ENCODE measurements around the gene UBE2O. TPM values are rescaled to one million over a fixed set of nuclear protein-coding genes. Genes with fewer than 3 reads are reported as not detected.

Gene UBE2O
- total RNA-seq, 1 donor from 2014 or later: 30.3 TPM

DNA sequence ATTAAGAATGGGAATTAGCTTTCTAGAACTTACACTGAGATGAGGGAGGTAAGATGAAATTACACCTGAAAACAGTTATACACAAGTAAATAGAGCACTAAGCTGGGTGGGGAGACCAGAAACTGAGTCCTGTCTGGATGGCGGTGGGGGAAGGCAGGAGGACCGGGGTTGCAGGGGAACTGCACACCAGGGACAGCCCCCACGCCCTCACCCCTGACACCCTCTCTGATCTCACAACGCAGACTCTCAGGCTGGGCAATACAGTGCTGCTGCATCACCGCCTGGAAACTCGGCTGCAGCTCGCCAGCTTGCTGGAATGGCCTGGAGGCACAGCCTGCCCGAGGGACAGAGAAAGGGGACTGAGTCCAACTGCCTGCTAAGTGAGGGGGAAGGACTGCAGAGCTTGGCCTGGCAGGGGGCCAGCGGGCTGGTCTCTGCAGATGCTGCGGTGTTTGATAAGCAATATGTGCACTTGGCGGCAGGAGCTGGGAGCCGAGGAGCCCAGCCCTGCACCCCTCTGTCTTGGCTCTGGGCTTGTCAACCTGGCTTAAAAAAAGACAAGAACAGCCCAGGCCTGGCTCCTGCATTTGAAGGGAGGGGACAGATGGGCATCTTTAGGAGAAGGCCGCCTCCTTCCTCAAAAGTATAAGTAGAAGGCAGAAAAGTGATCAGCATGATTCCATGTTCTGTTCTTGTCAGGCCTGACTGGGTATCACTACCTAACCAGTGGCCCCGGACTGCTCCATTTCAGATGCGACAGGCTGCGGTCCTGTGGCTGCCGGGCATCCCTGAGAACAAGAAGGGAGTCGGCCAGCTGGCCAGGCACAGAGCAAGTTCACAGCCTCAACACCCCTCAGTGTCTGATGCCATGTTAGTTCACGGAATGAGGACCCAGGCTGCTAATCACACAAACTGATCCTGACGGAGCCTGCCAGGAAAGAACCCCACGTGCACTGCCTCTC is 38.3 kb downstream of the UBE2O start:
- peak; percentile 72 for DNase-seq (ENCODE audit: low spot score)

DNA sequence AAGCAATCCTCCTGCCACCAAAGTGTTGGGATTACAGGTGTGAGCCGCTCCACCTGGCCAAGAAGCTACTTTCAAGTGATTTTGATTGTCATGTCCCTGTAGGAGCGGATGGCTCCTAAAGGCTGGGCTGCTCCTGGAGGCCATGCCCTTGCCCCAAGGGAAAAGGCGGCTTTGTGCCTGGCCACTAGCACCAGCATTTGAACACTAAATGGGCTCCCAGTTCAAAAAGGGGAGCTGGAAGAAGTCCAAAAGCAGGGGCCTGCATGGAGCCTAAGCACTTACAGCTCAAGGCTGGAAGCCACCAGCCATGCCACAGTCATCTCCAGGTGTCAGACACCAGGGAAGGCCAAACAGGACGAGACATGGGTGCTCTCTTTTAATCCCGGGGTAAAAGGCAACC is 41.7 kb downstream of the UBE2O start:
- no peak for DNase-seq (ENCODE audit: low spot score)

DNA sequence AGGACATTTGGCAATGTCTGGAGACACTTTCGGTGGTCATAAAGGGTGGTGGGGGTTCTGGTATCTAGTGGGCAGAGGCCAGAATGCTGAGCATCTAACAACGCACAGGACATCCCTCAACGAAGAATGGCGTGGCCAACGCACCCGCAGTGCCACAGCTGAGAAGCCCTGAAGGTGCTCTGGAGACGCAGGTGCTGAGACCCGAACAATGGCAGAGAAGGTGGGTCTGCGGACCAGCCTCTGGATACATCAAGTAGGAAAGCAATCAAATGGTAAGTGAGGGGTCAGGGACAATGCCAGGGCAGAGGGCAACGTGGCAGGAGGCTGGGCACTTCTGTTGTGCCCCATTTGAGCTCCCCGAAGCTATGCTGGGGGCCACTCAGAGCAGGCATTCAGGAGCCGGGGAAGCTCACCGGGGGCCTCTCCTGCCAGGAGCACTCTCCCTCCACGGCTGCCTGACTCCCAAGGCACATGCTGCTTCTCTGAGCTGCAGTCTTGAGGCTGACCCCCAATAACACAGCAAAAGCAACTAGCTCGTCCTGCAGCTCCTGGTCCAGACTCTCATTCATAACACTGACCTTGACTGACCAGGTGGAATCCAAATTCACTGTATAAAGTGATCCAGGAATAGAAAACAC is 42.5 kb downstream of the UBE2O start:
- DNase-seq (ENCODE audit: low spot score): no peak

DNA sequence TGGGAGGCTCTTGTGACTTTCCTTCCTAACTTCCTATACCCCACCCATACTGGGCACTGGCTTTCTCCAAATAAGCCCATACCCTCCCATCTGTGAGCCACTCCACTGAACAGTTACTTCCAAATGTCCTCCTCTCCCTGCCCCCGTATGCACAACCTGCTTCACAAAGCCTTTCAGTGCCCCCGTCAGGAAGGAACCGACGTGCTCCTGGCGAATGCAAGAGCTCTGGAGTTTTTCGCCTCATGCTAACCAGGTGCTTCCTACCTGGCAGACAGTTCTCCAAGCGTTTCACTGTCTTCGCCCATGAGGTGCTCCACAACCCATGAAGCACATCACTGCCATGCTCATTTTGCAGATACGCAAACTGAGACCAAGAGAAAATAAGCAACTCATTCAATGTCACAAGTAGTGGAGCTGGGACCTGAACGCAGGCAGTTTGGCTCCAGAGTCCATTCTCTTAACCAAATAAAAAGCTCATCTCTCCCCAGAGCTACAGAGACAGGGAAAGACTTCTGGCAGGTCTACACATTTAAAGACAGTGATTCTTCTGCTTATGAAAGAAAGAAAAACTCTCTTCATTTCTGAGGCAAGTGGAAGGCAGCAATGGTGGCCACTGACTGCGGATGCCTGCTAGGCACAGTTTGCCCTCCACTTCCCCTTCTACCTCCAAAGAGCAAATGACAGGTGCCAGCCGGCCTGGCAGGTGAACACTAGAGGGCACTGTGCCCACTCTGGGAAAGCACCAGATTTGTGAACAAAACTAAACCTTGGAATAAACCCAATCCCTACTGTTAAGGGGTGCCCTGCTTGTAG is 44.7 kb downstream of the UBE2O start:
- no peak for DNase-seq (ENCODE audit: low spot score)

DNA sequence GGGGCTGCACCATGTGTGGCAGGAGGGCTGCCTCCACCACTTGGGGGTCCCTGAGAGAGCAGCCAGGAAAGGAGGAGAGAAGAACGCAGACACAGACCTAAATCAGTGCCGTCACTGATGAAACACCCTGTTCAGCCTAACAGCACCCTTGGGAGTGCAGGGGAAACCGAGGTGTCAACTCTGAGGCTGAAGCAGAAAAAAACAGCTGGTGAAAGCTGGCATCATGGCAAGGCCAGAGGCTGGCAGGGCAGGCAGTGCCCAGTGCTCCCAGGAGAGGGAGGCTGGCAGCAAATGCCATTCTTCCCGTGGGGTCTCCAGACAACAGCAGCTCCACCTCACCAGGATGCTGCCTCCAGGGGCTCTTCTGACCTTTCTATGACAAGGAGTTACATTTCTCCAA is 45.4 kb downstream of the UBE2O start:
- no peak for DNase-seq (ENCODE audit: low spot score)

DNA sequence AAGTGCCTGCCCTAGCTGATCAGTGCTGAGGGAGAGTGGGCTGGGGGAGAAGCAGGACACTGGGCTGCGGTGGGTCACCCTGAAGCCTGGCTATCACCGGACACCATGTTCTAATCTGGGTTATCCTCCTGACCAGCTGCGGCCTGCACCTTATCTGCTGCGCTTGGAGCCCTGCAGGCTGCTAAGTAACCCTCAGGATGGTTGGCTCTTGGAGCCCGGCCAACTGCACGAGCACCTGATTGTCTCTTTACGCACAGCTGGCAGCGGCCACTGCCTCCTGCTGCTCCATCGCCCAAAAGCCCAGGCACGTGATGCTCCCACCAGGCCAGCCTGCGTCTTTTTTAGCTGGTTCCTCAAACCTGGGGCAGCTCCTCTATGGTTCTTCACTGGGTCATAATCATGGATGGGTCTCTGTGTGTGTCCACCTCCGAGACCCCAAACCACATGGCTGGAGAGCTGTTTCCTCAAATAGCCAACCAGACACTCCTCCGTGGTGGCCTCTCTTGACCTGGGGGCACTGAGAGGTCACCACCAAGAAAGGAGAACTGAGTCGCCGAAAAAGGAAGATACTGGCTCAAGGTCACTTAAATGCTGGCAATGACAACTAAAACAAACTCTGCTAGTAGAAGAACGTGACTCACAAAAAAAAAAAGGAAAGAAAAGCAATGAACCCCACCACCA is 46.8 kb downstream of the UBE2O start:
- DNase-seq (ENCODE audit: low spot score): no peak

DNA sequence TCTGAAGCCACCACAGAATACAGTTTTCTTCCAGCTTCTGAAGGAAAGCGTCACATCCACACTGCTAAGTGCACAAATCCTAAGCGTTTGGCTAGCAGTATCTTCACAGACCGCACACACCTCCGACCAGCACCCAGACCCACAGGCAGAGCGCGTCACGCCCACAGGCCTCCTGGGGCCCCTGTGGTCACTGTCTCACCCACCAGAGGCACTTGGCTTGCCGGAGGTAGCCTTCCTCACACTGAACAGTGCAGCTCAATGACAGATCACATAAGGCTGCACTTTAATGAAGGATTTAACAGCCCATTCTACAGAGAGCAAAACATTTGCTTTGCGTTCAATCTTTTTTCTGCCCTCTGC is 47.4 kb downstream of the UBE2O start:
- DNase-seq (ENCODE audit: low spot score): no peak

DNA sequence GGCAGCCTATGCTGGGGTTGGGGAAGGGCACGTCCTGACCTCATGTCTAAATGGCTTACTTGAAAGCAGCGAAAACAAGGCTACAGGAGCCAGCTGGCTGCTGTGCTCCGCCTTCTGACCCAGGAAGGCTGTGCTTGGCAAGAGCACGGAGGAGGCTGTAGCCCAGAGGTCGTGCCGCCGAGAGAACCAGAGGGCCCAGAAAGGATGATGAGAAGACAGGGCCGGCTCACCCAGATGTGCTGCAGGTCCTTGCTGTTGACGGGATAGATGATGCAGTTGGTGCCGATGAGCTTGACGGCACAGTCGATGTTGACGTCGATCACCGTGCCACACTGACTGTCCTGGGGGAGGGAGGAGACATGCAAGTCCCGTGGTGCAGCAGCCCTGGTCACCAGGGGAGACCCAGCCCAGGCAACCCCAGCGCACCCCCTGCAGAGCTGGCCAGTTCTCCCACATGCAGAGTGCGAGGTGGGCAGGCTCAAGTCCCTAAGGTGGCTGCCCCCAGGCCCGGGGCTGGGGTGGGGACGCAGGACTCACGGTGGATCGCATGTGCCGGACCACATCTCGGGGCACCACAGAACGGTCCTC is 47.9 kb downstream of the UBE2O start:
- no peak for DNase-seq (ENCODE audit: low spot score)

DNA sequence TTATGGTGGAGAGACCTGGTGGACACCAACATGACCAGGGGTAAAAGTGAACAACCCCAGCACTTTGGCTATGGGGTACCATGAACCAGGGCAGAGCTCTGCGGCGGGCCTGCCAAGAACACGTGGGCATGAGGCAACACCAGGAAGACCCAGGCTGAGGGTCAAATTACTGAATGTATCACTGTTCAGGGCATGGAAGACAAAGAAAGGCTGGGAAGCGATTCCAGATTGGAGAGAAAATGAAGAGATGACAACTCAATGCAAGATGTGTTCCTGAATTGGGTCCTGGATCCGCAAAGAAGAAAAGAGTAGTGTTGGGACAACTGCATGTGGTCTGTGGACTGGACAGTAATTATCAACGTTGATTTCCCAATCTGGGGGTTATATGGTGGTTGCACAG is 48.7 kb downstream of the UBE2O start:
- DNase-seq (ENCODE audit: low spot score): no peak

DNA sequence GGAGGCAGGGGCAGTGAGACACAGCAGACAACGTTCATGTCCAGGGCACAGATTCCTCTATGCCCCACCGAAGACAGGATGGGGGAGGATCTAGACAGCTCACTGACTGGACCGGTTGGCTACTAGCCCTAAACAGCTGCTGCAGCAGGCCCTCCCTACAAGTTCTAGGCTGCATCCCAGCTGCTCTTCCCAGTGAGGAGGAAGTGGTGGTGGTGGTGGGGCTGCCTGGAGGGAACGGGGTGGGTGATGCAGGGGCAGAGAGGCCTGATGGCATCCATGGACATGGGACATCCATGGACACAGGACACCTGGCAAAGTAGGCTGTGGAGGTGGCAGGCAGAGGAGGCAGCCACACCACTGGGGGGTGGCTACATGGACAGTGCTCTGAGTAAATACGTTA is 50.2 kb downstream of the UBE2O start:
- DNase-seq (ENCODE audit: low spot score): no peak

DNA sequence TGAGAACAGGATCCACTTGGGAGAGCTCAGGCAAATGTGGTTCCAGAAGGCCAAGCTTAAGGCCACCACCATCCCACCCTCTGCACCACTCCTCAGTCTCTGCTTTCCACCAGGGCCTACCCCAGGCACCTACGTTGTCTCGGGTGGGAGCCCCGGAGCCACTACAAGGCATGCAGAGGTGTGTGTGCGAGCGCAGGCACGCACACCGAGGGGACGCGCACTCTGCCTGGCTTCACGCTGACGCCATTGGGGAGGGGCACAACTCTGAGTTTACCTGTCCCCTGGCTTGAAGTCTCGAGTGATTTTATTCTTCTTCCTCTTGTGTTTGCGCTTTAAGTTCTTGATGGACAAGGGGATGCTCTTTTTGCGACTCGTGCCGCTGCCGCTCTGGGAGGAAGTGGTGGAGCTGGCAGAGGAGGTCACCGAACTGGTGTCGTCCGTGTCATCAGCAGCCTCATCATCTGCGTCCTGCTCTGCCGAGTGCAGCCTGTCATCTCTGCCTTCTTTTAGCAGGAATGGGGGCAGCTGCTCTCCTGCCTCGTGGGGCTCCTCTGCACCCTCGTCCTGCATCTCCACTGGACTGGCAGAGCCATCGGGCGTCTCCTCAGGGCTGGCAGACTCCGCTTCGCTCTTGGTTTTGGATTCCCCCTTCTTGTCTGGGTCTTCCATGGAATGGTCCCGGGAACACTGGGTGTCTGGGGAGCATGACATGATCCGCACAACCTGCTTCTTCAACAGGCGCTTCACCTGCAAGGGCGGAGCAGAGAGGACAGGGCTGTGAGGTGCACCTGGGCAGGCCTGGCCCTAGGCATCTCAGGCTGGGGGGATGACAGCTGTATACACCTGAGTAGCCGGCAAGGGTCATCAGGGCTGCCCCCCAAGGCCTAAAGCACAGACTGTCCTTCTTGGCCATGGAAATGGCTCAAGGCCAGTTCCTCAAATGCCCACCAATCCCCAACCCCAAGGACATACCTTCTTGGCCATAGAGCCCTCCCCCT is 53.5 kb downstream of the UBE2O start:
- no peak for DNase-seq (ENCODE audit: low spot score)

DNA sequence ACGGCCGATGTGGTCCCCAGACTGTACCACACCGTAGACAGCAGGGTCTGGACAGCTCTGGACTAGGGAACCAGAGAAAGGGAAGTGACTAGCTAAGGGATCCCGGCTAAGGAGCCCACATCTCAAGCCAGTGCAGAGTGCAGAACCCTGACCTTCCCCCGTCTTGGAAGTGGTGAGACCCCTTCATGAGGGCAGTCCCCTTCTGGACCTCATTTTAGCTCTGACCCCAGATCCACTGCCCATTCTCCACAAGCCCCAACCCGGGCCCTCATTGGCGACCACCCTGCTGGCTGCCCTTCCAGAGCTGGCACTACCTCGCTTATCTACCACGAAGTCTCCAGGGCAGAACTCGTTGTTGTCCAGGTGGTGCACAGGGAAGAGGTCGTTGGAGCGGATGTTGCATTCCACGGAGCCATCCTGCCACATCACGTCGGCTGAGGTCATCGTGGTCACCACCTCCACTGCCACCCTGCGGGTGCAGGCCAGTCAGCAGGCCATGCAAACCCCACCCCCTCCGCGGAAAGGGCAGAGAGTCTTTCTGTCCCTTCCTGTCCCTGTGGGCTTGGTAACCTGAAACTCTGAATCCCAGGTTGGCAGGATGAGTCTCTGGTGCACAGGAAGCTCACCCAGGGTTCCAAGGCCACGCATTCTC is 54.3 kb downstream of the UBE2O start:
- DNase-seq (ENCODE audit: low spot score): no peak

DNA sequence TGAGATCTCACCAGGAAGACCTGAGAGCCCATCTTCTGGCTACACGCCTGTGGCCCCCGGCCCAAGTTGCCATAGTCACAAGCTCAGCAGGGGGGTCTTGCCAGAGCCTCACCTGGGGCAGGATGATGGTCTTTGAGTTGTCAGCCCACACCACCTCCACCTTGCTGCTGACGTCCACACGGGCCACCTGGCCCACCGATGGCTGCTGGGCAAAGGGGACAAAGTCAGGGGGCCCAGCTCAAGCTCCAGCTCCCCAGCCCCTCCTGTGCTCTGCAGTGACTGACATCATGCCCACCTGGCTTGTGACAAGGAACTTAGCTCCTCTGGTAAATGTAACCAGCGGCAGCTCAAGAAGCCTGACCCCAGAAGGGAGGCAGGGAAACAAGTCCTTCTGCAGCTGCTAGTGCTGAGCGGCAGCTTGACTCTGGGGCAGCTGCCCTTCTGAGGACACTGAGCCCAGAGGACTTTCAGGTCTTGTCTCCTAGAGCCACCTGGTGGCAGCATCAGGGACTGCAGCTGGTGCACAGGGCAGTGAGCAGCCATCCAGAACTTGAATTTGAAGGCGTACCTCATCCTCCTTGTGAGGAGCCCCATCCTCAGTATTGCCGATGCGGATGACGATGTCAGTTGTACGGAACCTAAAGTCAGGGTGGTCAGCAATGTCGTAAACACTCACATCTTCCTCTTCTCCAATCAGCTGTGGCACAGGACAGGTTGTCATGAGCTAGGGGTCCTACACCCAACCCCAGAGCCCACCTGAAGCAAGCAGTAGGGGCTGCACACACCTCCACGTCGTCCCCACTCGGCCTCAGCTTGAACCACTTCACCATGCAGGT is 55.0 kb downstream of the UBE2O start:
- DNase-seq (ENCODE audit: low spot score): peak; percentile 90

DNA sequence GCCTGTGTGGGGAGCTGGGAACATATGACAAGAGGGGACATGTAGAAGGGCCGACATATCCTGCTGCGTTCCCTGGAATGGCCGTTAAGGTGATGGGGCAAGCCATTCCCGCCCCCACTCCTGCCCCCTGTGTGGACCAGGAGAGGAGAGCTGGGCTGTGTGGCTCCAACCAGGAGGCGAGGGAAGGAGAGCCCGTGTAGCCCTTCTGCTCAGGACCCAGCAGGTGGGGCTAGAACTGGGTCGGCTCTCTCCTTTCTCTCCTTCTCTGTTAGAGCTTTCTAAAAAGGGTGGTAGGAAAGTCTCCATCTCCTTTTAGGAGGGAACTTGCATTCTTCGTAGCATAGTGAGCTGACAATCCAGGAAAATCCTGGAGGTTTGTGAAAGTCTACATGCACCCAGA is 55.8 kb downstream of the UBE2O start:
- no peak for DNase-seq (ENCODE audit: low spot score)

DNA sequence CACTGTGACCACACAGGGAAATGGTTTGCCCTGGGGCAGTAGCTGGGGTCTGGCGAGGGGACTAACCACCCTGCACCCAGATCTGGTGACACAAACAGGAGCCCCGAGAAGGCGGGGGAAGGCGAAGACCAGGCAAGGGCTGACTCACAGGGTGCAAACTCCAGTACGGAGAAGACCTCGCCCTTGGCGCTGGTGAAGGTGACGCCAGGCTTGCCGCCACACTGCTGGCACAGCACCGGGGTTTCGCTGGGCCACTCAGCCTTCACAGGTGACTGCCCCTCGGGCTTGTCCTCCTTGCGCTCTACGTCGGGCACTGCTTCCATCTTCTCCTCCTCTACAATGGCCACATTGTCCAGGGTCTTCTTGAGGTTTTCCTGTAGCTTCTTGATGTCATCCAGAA is 57.0 kb downstream of the UBE2O start:
- DNase-seq (ENCODE audit: low spot score): no peak

DNA sequence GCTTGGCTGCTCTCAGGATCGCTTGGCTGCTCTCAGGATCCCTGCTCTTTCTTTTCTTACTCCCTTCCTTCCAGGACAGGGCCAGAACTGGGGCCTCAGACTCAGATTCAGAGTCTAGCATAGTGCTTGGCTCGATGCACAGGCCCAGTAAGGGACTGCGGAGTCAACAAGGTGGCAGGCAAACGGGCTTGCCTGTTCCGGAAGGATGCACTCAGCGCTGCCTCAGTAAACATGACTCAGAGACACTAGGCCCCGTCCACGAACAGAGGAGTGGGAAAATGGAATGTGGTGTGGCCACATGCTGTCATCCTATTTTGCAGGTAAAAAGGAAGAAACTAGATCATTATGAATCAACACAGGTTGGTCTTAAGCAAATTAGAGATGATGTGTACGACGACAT is 58.8 kb downstream of the UBE2O start:
- no peak for DNase-seq (ENCODE audit: low spot score)

DNA sequence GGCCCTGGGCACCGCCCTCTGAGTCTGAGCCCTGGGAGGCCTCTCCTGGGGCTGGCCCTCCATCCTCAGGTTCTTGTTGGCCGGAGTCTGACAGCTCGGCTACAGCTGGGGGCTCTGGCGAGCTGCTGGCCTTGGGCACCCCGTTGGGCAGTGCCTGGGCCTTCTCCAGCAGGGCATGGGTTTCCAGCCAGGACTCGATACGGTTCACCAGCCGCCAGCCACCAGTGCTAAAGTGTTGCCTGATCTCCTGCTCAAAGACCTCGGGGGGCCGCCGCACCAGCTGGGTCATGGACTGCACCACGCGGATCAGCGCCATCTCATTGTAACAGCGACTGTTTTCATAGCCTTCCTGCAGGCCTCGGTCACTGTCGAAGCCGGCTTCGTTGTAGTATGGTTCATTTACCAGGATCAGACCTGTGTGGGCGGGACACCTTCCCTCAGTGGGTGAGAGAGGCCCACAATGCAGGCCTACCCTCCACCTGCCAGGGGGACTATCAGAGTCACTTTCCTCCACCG is 61.7 kb downstream of the UBE2O start:
- DNase-seq (ENCODE audit: low spot score): no peak

DNA sequence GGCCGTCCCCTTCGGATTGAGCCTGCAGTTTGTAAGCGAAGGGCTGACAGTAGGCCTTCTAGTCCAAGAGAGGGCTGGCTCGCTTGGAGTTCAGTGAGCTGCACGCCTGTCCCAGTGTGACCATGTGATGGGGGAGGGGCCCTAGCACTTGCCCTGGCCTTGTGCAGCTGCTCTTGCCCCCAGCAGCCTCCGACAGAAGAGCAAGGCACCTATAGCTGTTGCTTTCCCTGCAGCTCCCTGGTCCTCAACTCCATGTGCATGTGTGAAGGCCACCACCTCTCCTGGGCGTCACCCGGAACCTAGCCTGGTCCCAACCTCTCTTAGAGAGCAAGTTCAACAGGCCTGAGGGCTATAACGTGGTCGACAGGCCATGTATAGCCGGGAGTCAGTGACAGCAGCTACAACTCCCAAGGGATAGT is 62.9 kb downstream of the UBE2O start:
- no peak for DNase-seq (ENCODE audit: low spot score)
